GM12864 (cell line): ENCODE data around the gene ZNF426.
"Not testable (repeated sequence)": the region's sequence is repeated elsewhere in the genome, so short reads cannot be mapped to it uniquely, and the experiment has no call there.

Experiments
- DNase-seq: peaks from one replicate; pipeline ENCODE4 v3.0.0-alpha.2; 2011; ENCODE audit warnings: low read depth
- H3K4me3 ChIP-seq: 2 replicates; pipeline ENCODE4 v1.5.1; 2011; ENCODE audit warnings: mild to moderate bottlenecking, low read depth, low read length, control low read depth
- TF ChIP-seq, protein P1 (sequence below): IDR thresholded peaks from 2 replicates; pipeline ENCODE4 v1.5.1; 2011; ENCODE audit warnings: low read depth, mild to moderate bottlenecking, moderate library complexity, low read length, control low read depth, inconsistent platforms; ENCODE audit errors: missing control alignments

The ZNF426 gene

DNA sequence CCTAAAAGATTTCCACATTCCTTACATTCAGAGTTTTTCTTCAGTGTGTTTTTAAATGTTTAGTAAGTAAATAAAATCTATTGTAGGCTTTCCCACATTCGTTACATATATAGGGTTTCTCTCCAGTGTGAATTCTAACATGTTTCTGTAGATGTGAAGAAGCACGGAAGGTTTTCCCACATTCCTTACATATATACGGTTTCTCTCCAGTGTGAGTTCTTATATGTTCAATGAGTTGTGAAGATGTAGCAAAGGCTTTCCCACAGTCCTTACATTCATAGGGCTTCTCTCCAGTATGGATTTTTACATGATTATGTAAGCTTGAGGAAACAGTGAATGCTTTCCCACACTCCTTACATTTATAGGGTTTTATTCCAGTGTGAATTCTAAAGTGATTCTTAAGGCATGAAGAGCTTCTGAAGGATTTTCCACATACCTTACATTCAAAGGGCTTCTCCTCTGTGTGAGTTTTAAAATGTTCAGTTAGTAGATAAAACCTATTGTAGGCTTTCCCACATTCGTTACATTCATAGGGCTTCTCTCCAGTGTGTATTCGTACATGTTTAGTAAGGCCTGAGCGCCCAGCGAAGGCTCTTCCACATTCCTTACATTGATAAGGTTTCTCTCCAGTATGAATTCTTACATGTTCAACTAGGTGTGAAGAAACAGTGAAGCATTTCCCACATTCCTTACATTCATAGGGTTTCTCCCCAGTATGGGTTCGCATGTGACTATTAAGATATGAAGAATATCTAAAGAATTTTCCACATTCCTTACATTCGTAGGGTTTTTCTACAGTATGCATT is 27.7 kb upstream of the ZNF426 start:
- no peak for DNase-seq
- no peak overlapping the region for H3K4me3 ChIP-seq
- TF ChIP-seq, protein P1, sequence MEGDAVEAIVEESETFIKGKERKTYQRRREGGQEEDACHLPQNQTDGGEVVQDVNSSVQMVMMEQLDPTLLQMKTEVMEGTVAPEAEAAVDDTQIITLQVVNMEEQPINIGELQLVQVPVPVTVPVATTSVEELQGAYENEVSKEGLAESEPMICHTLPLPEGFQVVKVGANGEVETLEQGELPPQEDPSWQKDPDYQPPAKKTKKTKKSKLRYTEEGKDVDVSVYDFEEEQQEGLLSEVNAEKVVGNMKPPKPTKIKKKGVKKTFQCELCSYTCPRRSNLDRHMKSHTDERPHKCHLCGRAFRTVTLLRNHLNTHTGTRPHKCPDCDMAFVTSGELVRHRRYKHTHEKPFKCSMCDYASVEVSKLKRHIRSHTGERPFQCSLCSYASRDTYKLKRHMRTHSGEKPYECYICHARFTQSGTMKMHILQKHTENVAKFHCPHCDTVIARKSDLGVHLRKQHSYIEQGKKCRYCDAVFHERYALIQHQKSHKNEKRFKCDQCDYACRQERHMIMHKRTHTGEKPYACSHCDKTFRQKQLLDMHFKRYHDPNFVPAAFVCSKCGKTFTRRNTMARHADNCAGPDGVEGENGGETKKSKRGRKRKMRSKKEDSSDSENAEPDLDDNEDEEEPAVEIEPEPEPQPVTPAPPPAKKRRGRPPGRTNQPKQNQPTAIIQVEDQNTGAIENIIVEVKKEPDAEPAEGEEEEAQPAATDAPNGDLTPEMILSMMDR = no peak

DNA sequence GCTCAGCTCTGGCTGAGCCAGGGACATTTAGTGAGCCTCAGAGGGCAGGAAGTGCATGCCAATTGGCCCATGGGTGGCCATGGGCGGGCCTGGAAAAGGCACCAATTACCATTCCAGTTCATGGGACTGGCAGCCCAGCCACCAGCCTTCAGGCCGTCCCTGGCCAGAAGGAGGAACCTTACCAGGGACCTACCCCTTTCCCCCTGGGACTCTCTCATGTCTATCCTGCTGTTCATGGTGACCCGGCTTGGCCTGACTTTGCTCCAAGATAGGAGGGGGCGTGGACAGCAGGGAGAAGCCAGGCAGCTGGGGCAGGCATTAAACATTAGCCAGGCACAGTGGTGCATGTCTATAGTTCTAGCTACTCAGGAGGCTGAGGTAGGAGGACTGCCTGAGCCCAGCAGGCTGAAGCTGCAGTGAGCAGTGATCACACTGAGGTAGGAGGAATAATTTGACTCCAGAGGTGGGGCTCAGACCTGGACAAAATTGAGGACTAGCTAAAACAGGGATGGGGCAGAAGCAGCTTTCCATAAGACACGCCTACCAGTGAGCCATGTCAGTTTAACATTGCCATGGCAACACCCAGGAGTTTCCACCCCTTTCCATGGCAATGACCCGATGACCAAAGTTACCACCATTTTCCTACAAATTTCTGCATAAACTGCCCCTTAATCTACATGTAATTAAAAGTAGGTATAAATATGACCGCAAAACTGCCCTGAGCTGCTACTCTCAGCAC is 14.3 kb upstream of the ZNF426 start:
- no peak overlapping the region for H3K4me3 ChIP-seq
- DNase-seq = no peak
- TF ChIP-seq, protein P1 = no peak

DNA sequence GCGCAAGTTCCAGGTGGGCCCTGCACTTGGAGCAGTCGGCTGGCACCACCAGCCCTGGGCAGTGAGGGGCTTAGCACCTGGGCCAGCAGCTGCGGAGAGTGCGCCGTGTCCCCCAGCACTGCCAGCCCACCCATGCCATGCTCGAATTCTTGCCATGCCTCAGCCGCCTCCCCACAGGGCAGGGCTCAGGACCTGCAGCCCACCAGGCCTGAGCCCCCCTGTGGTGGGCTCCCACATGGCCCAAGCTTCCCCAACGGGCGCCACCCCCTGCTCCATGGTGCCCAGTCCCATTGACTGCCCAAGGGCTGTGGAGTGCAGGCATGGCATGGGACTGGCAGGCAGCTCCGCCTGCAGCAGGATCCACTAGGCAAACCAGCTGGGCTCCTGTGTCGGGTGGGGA is 9.4 kb upstream of the ZNF426 start:
- TF ChIP-seq, protein P1 = no peak
- H3K4me3 ChIP-seq = no peak overlapping the region
- DNase-seq = no peak

DNA sequence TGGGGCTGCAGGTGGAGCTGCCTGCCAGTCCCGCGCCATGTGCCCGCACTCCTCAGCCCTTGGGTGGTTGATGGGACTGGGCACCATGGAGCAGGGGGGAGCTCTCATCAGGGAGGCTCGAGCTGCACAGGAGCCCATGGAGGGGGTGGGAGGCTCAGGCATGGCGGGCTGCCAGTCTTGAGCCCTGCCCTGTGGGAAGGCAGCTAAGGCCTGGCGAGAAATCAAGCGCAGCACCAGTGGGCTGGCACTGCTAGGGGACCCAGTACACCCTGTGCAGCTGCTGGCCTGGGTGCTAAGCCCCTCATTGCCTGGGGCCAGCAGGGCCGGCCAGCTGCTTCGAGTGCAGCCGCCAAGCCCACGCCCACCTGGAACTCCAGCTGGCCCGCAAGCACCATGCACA is 2.8 kb upstream of the ZNF426 start:
- not testable (repeated sequence) for DNase-seq

DNA sequence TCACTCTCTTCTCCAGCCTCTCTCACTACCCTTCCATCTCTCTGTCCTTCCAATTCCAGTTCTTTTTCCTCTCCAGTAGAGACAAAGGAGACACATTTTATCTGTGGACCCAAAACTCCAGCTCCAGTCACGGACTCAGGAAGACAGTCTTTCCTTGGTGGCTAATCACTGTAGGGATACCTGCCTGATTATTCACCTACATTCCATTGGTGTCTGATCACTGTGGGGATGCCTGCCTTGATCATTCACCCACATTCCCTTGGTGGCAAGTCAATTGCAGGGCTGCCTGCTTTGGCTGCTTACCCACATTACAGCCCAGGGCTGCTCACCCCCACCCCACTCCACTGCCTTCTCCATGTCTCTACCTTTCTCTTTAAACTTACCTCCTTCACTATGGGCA is 1.5 kb upstream of the ZNF426 start:
- not testable (repeated sequence) for DNase-seq, H3K4me3 ChIP-seq

More for the DNA sequence above, 2.8 kb upstream of the ZNF426 start:
- not testable (repeated sequence) for H3K4me3 ChIP-seq

DNA sequence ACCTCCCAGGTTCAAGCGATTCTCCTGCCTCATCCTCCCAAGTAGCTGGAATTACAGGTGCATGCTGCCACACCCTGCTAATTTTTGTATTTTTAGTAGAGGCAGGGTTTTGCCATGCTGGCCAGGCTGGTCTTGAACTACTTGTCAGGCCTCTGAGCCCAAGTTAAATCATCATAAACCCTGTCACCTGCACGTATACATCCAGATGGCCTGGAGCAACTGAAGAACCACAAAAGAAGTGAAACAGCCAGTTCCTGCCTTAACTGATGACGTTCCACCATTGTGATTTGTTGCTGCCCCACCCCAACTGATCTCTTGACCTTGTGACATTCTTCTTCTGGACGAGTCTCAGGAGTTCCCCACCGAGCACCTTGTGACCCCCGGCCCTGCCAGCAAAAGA is 756 bp upstream of the ZNF426 start:
- H3K4me3 ChIP-seq, DNase-seq: not testable (repeated sequence)

DNA sequence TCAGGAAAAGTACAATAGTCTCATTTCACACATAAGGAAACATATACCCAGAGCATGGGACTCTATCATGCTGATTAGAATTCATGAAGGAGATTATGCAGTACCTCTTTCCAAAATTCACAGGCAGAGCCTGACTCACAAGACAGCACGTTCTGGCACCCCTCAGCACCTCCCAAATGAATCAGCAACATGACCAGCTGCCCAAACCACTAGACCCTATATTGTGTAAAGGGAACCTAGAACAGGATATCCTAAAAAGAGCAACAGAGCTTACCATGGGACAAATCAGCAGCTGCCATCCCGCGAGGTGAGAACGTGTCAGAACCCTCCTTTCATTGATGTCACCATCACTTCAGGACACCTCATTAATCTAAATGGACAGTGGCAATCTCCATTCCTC is 2.5 kb downstream of the ZNF426 start:
- TF ChIP-seq, protein P1 = no peak
- H3K4me3 ChIP-seq = no peak overlapping the region
- DNase-seq = no peak

DNA sequence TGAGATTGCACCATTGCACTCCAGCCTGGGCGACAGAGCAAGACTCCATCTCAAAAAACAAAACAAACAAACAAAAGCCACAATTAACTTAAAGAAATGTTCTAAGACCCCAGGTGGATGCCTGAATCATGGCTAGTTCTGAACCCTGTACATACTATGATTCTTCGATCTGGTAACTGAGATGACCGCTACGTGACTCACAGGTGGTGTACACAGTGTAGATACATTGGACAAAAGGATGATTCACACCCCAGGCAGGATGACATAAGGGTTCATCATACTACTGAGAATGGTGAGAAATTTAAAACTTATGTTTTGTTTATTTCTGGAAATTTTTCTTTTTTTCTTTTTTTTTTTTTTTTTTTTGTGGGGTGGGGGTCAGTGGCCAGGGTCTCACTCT is 6.5 kb downstream of the ZNF426 start:
- H3K4me3 ChIP-seq = no peak overlapping the region
- TF ChIP-seq, protein P1 = no peak
- DNase-seq = no peak
